Stimulated activated CD4-positive, alpha-beta T cell treated with anti-CD3 and anti-CD28 coated beads, Interleukin-4, amount 100 ng/mL, for 48 hours (primary cell): ENCODE data around the gene ABCF1.
A peak's percentile ranks its signal among the peaks of the same experiment; 100 is the strongest.
"Not testable (repeated sequence)": the region's sequence is repeated elsewhere in the genome, so short reads cannot be mapped to it uniquely, and the experiment has no call there.

Experiments used
- DNase-seq, 2 donors: peaks; one replicate each; pipeline ENCODE4 v3.0.0-alpha.2; 2020; ENCODE audit warnings: low read depth in 2 of 2

Gene ABCF1

DNA sequence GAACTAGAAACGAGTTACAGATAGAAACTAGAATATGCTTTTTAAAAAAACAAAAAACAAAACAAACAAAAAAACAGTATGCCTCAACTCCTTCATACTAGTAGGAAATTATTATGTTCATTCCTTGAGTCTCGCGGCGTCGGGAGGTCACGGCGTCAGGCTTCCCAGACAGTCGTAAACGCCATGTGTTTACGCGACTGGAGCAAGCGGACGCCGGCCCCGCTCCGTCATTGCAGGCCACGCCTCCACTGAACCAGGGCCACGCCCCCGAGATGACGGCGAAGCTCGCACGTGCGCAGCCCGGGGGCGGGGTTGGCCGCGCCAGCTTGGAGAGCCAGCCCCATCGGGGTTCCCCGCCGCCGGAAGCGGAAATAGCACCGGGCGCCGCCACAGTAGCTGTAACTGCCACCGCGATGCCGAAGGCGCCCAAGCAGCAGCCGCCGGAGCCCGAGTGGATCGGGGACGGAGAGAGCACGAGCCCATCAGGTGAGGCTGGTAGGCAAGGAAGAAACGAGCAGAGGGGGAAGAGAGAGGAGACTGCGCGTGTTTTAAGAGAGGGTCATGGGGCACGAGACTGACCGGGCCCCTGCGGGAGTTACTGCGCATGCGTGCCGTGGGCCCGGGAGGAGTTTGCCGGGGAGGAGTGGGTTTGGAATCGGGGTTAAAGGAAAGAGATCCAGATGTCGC lies at the start of gene ABCF1:
Gene ABCF1 (plus strand): TSS at position 368 of the 687 bp plus-strand sequence. CDS start 46 bp downstream, at position 414.
- DNase-seq = peak; percentile 98 to 100

DNA sequence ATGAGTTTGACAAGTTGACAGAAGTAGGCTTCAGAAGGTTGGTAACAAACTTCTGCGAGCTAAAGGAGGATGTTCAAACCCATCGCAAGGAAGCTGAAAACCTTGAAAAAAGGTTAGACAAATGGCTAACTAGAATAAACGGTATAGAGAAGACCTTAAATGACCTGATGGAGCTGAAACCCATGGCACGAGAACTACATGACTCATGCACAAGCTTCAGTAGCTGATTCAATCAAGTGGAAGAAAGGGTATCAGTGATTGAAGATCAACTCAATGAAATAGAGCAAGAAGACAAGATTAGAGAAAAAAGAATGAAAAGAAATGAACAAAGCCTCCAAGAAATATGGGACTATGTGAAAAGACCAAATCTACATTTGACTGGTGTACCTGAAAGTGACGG lies 49.3 kb upstream of the ABCF1 start:
- DNase-seq = not testable (repeated sequence)

DNA sequence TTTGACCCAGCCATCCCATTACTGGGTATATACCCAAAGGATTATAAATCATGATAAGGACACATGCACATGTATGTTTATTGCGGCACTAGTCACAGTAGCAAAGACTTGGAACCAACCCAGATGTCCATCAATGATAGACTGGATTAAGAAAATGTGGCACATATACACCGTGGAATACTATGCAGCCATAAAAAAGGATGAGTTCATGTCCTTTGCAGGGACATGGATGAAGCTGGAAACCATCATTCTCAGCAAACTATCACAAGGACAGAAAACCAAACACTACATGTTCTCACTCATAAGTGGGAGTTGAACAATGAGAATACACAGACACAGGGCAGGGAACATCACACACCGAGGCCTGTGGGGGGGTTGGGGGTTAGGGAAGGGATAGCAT lies 44.8 kb upstream of the ABCF1 start:
- not testable (repeated sequence) for DNase-seq

DNA sequence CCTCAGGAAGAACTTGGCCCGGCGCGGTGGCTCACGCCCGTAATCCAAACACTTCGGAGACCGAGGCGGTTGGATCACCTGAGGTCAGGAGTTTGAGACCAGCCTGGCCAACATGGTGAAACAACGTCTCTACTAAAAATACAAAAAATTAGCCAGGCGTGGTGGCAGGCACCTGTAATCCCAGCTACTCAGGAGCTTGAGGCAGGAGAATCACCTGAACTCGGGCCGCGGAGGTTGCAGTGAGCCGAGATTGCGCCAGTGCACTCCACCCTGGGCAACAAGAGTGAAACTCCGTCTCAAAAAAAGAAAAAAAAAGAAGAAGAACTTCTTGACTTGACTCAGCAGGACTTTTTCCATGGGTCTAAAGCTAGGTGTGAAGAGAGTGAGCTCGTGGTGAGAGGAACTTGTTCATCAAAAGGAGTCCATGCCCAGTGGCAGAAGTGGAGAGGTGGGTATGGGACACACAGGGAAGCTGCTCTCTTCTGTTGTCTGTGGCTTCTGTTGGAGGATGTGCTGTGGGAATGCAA lies 41.8 kb upstream of the ABCF1 start:
- not testable (repeated sequence) for DNase-seq

DNA sequence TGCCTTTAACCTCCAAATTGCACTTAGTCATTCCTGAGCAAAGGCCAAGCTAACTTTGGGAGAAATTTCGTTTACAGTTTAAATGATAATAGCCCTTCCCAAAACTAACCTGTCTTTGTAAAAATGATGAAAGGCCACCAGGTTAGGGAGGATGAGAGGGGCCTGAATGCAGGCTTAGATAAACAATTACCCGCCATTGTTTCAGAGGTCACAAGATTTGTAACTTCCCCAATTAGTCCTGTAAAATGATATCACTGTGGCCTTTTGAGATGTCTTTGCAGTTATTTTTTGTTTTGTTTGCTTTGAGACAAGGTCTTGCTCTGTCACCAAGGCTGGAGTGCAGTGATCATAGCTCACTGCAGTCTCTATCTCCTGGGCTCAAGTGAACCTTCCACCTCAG lies 41.2 kb upstream of the ABCF1 start:
- no peak for DNase-seq

DNA sequence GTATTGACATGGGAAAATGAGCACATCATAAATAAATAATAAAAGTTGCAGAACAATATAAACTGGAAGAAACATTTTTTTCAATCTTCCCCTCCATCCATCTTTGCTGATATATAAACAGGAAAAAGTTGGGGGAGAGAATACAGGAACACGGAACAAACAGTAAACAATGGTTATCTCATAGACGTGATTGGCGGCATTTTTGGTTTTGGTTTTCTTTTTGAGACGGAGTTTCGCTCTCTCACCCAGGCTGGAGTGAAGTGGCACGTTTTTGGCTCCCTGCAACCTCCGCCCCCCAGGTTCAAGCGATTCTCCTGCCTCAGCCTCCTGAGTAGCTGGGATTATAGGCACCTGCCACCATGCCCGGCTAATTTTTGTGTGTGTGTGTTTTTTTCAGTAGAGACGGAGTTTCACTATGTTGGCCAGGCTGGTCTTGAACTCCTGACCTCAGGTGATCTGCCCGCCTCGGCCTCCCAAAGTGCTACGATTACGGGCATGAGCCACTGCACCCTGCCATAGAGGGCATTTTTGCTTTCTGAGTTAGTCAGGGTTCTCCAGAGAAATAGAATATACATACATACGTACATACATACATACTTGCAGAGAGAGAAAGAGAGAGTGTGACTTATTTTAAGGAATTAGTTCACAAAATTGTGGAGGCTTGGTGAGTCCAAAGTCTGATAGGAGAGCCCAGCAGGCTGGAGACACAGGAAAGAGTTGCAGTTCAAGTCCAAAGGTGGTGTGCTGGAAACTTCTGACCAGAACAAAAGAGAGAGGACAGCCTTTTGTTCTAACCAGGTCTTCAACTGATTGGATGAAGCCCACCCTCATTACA lies 37.6 kb upstream of the ABCF1 start:
- DNase-seq = no peak

DNA sequence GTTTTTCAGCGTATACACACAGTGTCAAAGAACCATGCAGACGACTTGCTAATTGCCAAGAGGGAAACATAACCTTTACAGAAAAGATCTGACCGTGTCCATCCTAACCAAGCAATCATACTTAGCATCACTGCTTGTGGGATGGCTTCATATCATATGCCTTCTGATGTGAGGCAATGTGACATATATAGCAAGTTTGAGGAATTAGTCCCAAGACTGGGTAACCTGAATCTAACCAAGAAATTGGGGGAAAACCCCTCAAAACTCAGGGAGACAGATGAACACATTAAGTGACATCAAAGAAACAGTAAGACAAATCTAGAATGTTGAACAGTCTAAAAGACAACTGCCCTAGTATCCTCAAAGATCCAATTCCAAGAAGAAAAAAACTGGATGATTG lies 33.3 kb upstream of the ABCF1 start:
- no peak for DNase-seq

DNA sequence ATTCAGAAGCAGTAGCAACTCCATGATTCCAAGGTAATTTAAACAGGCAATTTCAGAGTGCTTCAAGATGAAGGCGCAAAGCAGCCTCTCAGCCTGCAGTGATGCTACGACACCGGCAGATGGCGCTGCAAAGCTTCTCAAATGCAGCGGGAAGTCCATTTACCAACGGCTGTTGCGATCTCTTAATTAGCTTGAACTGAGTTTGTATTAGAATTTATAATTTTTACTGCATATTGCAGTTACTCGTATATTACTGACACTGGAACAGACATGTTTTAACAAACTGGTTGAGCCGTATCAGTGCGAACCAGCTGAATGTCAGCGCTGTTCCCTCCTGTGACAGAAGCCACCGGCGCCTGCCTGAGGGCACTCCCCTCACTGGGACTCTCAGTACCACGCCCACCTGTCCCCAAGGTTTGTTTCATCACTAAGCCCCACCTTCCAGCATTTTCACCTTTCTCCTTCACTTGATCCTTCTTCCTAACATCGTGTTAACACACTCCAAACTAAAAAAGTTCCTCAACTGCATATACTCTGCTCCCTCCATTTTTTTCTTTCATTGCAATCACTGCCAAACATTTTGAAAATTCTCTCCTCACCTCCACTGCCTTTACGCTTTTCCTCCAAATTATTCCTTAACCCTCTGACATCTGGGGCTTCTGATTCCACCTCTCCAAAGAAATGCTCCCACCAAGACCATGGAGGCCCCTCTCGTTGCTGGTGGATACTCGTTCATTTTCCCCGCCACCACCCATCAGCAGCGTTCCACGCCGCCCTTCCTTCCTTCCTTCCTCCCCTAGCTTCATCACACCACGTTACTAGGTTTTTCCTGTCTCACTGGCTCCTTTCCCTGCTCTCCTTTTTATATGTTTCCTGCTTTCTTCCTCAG lies 29.5 kb upstream of the ABCF1 start:
- DNase-seq = peak; percentile 60 to 73

DNA sequence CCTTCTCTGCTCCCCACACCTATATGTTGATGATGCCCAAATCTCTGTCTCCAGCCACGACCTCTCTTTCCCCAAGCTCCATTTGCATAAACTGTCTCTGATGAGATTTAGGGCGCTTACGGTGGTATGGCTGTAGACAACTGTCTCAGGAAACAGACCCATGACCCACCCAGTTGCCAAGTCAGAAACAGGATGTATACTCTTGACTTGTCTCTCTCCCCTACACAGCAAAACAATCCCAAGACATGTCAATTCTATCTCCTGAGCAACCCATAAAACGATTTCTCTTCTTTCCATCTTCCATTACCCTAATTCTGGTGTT lies 28.9 kb upstream of the ABCF1 start:
- DNase-seq = no peak

DNA sequence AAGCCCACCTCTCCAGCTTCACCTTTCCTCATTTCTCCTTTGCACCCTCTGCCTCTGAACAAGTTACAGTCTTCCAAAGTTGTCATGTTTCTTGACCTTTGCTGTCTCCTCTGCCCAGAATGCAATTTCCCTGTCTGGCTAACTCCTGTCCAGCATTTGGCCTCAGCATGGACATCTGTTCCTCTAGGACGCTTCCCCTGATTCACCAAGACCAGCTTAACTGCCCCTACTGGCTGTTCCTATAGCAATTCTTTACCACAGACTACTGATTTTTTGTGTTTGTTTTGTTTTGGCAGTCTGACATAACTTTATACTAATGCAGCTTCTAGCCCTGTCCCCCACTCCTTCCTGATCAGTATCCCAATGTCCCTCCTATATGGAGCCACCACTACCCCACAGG lies 28.3 kb upstream of the ABCF1 start:
- DNase-seq = no peak

DNA sequence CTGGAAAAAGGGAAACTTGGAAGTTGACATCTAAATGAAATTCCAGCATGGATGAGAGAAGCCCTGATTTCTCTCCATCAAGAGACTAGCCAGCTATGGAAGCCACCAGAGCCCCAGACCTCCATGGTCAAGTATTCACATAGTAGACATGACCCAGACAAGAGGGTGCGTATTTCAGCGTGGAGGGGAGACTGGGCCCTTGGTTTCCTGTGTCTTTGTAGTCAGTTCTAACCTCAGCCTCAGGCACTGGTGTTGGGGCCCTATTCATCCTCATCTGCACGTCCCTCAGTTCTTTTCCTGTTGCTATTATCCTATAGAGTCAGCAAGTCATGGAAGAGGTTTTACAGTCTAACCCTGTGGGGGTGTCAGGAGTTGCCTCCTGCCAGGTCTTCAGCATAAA lies 27.4 kb upstream of the ABCF1 start:
- no peak for DNase-seq

DNA sequence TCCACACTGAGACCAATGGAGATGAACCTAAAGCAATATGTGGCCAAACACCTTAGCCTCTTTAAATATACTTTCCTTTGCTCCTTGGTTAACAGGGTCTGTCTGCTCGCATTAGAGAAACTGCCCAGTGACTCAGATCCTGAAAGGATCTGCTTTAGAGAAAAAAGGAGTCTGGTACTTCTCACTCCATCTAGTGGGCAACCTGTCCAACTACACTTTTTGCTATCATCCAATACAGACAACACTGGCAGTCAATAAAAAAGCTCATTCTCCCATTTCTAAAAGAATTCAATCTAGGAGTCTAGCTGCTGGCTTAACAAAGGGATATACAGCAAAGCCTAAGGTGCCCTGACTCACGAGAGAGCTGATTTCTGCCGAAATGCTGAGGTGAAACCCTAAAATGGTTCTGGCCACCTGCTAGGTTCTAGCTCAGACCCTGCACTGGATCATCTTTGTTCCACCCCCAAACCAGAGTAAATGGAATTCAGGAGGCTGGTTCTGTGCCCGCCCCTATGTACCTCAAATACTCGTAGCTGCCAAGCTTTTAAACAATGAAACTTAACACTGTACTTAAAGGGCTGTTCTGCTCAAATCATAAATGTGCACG lies 26.5 kb upstream of the ABCF1 start:
- DNase-seq = no peak

DNA sequence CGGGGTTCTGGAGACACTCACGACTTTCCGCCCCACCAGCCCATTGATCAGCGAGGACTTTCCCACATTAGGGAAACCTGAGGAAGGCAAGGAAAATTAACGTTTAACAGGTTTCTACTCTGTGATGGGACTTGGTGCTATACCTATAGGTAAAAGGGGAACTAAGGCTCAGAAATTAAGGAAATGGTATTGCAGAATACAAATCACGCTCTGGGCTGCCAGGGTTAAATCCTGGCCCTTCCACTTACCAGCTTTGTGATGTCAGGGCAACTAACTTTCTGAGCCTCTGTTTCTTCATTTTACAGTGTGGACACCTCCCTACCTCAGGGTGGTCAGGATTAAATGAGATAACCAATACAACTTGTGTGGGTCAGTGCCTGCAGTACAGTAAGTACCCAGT lies 23.8 kb upstream of the ABCF1 start:
- no peak for DNase-seq

DNA sequence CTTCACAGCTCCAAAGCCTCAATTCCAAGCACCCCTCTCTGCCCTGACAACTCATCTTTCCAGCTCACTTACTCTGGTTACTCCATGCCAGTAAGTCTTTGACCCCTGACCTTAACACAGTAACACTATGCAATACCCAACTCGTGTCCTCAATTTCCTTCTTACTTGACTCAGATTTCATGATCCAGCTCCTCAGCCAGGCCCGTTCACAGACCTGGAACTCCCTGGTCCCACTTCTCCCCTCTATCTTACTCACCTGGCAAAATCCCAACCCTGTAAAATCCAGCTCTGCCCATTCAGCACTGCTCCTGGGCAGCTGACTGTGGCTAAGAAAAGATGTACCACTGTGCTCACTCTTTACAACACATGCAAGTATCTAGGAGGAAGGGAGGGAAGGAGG lies 22.9 kb upstream of the ABCF1 start:
- DNase-seq = no peak

DNA sequence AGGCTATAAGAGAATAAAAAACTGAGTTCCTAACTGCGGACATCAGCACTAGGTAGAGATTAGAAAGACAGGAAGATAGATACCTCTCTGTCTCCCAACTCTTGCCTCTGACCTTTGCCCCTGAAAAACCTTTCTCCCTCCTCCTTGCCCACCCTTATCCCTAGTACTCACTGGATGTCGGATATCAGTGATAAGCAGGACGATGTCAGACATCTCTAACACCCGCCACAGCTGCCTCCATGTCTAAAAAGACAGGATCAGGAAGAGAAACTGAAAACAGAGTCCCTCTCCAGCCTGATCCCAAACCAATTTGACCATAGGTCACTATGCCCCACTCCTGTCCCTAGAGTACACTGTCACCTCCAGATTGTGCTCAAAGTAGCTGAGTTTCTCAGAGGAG lies 16.8 kb upstream of the ABCF1 start:
- no peak for DNase-seq

DNA sequence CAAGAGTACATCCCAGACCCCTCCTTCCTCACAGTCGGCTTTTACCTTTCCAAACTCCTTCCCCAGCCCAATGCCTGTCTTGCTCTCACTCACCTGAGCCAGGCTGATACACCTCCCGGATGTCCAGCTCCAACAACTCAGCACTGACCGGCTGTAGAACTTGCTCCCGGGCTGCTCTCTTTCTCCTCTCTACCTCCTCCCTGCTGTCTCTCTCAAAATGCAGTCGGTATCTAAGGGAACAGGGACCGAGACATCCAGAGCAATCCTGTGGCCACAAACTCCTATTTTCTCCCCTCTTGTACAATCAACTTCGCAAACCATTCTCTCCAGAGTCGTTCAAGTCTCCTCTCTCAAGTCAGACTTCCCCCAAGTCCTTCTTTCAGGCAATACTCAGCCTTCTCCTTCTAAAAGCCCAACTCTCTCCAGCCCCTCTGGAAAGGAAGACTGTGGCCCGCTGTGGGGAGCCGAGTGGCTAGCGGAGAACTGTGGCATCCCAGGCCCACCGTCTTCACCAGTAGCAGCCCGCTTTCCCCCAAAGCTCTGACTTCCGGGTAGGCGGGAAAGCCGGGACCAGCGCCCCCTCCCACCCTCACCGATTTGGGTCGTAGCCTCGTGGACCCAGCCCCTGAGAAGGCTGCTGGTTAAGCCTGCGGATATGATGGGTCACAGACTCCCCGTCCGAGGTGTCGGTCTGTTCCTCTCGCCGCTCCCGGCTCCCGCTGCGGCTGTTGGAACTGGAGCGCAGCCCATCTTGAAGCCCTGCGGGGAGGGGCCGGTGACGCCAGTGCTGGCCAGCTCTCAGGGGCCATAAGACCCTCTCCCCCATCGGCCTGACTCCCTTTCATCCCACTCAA lies 16.1 kb upstream of the ABCF1 start:
- no peak for DNase-seq

DNA sequence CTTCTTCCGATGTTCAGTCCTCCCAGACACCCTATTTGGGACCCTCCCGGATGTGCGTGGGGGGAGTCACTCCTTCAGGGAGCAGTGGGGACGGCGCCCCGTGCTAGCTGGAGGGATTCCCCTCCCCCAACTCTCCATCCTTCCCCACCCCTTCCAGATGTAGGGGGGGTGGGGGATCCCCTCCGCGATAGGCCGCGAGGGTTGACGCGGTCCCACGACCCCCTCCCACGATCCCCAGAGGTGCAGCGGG lies 15.5 kb upstream of the ABCF1 start:
- no peak for DNase-seq

DNA sequence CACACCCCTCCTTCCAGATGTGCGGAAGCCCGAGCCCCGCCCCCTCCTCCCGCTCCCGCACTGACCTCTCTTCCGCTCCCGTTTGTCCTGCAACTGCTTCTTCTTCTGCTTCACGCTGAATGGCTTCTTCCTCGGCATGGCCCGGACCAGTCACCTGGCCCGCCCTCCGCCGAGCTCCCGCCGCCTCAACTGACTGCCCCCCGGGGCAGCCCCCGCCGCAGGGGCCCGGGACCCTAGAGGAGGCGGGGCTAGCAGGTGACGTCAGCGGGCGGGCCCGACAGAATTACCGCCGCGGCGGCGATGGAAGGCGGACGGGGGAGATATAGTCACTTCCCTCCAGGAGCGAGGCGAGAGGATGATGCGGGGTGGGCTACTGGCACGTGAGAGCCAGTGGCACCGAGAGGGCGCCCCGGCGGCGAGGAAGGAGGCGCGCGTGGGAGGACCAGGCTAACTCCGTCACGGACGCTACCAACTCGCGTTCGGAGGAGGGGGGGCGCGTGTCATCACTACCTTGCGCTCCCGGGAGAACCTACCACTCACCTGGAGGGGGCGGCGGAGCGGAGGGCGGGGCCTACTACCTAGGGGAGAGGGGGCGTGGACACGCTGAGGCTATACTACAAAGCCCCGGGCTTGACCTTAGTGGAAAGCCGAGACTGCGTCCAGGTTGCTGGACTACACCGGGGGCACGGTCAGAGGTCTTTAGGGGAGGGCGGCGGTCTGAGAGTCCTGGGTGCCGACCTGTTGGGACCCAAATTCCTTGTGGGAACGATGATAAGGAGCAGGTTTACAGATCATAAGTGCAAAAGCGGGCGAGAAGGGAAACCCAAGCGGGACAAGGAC lies 15.0 kb upstream of the ABCF1 start, which contains the start of gene GNL1:
Gene GNL1 (minus strand): TSS at position 424 of the 840 bp plus-strand sequence. CDS start 286 bp downstream, at position 138.
- DNase-seq = peak; percentile 99 to 100

DNA sequence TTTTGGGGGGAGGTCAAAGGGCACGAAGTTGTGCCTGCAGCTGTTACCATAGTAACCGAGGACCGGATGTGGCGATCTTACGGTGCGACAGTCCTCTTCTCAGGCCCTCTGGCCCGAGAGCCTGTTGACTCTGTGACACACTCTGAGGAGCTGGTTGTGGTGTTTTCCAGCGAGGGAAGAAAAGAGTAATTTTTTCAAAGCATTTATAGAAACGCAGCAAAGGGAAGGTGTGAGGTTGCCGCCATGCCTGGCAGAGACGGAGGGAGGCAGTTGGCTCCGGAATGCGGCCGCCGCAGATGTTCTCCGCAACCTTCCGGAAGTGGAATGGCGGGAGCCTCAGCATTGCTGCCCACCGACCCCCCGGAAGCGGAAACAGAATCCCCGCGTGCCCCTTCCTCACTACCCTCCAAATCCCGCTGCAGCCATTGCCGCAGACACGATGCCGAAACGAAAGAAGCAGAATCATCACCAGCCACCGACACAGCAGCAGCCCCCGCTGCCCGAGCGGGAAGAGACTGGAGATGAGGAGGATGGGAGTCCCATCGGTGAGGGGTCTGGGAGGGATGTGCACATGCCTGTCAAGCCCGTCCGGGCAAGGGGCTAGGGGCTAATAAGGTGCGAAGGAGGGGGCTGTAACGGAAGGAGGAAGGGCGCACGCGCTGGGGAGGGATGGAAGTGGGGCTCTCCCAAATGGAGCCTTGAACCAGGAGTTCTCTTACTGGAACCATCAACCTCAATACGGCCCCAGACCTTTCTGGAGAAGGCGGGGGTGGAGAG lies 14.1 kb upstream of the ABCF1 start, which contains the start of gene PRR3:
Gene PRR3 (plus strand): TSS at position 390 of the 777 bp plus-strand sequence. CDS start 50 bp downstream, at position 440.
- peak; percentile 84 to 86 for DNase-seq
